Muscle of arm (tissue), 12 donors: ENCODE measurements around the gene ARHGAP40. TPM values are rescaled to one million over a fixed set of nuclear protein-coding genes. Genes with fewer than 3 reads are reported as not detected.

Experiments used
- DNase-seq: peaks from one replicate; pipeline ENCODE4 v3.0.0-alpha.2; 2013
- polyA plus RNA-seq, 12 donors: library from polyadenylated mRNA; unstranded; fragments of 120-200 nt; gene quantifications; one replicate each; pipeline ENCODE4 v1.2.1, GENCODE V29; 2013; ENCODE audit not compliant: insufficient read length in 12 of 12

Gene ARHGAP40
- polyA plus RNA-seq, 12 donors = 0.32 to 1.9 (median 0.52) TPM; not detected in 9

DNA sequence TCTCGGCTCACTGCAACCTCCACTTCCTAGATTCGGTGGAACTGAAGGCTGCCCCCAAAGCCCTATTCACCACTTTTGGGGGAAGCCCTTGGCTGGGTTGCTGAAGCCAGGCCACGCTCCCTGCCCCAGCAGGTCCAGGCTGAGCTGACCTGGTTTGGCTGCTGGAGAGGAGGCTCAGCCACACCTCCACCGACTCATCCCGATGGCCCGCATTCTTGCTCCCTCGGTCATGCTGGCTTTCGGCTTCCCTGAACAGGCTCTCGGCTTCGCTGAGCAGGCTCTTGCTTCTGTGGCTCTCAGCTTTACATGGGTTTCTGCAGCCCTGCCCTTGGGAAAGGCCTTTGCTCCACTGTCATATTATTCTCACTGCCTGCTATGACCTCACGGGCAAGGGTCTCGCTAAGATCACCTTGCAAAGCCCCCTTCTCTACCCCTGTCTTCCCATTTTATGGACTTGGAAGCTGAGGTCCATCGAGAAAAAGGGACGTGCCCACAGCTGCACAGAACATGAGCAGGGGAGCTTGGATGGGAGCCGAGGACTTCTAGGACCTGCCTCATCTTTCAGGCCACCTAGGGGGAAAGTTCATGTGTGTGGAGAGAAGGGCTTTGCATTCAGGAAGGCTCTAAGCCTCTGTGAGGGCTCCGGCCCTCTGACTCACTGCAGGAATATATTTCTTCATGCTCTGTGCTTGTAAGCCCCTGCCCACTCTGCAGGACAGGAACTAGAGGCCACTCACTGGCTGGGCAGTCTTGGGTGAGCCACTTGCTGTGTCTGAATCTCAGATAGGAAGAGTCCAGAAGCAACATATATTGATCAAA lies 15.6 kb downstream of the ARHGAP40 start:
- no peak for DNase-seq

DNA sequence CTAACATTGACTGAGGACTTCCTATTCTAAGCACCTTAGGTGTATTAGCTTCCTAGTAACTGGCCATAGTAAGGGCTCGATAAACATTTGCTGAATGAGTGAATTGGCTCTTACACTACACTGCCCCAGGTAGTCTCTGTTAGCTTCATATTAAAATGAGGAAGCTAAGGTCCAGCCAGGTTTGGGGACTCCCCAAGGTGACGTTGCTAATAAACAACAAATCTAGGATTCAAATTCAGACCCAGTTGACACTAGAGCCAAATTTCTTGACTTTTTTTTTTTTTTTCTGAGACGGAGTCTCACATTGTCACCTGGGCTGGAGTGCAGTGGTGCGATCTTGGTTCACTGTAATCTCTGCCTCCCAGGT lies 16.2 kb downstream of the ARHGAP40 start:
- no peak for DNase-seq

DNA sequence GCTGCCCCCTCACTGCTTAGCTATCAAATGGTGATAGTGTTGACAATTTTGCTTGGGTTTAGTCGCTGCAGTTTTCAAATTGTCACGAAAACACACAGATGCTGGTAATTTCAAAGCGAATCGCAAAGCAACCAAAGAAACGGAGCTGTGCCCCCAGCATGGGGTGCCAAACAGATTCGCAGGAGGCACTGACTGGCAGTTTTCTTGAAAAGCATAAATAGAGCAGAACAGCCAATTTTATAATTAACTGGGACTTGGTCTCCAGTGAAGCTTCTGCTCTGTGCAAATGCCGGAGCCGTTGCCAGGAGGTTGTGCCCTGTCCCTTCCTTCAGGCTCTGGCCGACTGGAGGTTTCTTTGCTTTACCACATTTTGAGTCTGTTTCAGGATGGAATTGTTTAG lies 18.8 kb downstream of the ARHGAP40 start:
- no peak for DNase-seq

DNA sequence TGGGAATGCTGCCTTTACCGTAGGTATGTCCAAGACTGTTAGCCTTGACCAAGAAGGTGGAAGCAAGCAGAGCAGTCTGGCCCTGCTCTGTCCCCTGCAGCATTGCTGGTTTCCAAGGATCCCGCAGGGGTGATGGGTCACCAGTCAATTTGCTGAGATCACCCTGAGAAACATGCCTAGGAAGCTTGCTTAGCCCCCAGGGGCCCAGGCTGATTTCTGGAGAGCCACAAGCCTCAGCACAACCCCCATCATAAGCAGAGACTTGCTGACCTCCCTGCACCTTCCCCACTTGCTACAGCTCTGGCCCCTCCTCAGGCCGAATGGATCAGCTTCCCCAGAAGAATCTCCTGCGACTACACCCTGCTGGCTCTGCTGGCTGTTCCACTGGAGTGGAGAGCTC lies 21.5 kb downstream of the ARHGAP40 start:
- no peak for DNase-seq

DNA sequence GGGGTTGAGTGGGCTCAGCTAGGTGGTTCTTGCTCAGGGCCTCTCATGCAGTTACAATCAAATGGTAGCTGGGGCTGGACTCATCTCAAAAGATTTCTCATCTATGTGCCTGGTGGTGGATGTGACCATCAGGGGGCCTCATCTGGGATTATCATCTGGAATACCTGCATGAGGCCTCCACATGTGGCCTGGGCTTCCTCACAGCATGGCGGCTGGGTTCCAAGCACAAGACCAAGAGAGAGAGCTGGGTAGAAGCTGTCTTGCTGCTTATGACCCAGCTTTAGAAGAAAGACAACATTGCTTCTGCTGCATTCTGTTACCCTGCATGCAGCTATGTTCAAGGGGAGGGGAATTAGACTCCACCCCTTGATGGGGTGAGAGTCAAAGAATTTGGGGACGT lies 22.5 kb downstream of the ARHGAP40 start:
- DNase-seq = no peak

DNA sequence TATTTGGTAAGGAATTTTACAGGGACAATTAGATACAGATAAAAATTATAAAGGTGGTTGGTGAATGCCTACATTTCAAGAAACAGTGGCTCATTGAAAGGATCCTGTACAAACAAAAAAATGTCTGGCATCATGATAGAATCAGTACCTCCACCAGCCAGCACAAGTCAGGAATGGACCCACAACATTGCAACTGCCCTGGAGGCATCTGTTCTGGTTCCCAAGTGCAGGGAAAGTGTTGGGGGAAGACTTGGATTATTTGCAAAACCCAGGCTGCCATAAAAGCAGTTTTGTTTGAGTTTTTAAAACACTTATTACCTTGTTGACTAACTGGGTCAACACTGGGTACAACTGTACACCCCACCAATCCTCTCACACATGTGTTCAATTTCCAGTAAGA lies 24.3 kb downstream of the ARHGAP40 start:
- no peak for DNase-seq

DNA sequence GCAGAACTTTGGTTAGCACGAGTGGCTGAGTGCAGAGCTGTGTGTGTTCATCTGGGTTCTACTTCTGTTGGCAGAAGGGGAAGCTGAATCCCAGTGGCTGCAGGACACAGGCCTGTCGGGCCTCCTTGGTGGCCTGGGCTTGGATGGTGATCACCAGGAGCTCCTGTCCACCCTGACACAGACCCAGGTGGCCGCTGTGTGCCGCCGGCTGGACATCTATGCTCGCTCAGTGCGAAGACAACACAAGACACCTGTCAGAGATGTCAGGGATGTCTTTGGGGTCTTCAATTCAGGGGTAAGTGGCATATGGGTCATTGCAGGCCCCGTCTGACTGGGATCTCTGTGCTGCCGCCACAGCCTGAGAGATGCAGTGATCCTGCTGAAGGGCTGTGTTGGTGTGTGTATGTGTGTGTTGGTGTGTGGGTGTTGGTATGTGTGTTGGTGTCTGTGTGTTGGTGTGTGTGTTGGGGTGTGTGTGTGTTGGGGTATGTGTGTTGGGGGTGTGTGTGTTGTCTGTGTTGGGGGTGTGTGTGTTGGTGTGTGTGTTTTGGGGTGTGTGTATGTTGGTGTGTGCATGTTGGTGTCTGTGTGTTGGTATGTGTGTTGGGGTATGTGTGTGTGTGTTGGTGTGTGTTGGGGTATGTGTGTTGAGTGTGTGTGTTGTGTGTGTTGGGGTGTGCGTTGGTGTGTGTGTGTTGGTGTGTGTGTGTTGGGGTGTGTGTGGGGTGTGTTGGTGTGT lies 25.5 kb downstream of the ARHGAP40 start:
- DNase-seq = no peak

DNA sequence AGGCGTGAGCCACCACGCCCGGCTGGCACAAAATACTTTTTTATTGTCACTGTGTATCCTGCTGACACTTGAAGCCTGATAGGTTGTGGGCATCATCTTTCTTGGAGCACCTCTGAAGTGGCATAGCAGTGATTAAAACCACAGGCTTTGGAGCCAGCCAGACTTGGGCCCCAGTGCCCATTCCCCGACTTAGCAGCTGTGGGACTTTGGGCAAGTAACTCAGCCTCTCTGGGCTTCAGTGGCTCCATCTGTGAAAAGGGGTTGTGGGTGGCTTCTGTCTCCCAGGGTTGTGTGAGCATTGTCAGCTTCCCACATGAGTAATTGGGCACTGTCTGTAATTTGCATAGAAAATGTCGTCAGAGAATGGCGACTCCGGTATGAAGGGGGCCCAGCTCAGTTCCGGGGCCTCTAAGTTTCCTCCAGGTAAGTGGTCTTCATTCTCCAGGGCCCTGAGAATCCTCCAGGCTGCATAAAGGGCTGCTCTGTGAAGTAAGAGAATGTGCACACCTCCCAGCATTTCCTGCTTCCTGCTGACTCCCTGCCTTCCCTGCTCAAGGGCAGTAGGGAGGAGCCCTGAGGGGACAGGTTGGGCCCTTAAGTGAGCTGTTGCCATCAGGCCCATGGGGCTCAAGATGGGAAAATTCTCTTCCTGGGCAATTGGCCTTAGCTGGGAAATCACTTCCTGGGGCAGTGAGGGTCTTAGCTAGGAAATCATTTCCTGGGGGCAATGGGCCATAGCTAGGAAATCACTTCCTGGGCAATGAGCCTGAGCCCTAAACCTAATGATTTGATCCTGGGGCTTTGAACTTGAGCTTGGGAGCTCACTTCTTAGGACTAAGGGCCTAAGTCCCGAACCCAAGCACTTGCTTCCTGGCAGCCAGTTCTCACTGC lies 27.2 kb downstream of the ARHGAP40 start:
- DNase-seq = no peak

DNA sequence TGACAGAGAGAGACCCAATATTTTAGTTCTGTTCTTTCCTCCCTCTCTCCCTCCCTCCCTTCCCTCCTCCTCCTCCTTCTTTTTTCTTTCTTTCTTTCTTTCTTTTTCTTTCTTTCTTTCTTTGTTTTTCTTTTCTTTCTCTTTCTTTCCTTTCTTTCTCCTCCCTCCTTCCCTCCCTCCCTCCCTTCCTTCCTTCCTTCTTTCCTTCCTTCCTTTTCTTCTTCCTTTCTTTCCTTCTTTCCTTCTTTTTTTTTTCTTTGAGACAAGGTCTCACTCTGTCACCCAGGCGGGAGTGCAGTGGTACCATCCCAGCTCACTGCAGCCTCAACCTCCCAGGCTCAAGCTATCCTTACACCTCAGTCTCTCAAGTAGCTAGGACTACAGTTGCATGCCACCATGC lies 28.4 kb downstream of the ARHGAP40 start:
- DNase-seq = no peak

DNA sequence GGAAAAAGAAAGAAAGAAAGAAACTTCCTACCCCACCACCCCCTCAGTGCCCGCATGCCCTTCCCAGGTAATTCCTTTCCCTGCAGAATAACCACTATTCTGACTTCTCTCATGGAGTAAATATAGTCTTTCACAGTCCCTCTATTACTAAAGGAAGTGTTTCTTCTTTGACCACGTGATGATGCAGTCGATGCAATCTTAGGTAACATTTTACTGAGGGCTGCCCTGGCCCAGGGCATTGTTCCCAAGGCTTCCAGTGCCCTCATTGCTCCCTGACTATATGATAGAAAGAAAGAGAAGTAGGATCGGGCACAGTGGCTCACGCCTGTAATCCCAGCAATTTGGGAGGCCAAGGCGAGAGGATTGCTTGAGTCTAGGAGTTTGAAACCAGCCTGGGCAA lies 29.1 kb downstream of the ARHGAP40 start:
- DNase-seq = no peak

DNA sequence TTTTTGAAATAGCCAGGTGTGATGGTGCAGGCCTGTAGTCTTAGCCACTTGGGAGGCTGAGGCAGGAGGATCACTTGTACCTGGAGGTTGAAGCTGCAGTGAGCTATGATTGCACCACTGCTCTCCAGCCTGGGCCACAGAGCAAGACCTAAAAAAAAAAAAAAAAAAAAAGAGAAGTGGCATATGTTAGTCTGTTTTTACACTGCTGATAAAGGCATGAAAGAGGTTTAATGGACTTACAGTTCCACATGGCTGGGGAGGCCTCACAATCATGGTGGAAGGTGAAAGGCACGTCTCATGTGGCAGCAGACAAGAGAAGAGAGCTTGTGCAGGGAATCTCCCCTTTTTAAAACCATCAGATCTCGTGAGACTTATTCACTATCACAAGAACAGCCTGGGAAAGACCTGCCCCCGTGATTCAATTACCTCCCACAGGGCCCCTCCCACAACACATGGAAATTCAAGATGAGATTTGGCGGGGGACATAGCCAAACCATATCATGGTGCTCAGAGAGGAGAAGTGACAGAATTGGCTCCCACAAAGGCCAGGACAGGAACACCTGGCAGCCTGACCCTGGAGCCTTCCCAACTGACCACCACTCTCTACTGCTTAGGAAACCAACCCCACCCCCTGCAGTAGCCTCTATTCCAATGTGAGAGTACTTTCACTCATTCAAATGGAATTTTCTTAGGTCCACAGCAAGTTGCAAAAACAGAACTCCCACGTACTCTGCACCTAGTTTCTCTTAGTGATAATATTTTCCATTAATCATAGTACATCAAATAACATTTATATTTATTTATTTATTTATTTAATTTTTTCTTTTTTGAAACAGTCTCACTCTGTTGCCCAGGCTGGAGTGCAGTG lies 29.8 kb downstream of the ARHGAP40 start:
- DNase-seq = no peak

DNA sequence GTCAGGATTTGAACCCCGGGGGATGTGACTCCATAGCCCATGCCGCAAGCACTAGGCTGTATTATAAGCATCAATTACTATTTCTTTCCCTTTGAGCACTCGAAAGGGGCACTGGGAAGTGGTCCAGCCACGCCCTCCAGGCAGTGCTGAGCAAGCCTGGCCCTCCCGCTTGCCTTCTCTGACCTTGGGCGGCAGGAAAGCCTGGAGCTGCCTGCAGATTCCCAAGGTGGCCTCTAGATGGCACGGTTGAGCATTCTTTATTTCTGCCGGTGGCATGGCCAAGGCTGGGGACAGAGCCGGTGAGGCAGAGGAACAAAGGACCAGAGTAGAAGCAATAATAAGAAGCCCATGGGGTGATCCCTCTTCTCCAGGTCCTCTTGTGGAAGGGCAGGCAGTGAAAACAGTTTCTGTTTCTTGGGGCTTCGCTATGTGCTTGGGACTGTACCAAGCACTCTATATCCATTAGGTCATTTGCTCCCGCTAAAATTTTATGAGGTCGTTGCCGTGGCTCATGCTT lies 32.0 kb downstream of the ARHGAP40 start:
- DNase-seq = peak; percentile 17

DNA sequence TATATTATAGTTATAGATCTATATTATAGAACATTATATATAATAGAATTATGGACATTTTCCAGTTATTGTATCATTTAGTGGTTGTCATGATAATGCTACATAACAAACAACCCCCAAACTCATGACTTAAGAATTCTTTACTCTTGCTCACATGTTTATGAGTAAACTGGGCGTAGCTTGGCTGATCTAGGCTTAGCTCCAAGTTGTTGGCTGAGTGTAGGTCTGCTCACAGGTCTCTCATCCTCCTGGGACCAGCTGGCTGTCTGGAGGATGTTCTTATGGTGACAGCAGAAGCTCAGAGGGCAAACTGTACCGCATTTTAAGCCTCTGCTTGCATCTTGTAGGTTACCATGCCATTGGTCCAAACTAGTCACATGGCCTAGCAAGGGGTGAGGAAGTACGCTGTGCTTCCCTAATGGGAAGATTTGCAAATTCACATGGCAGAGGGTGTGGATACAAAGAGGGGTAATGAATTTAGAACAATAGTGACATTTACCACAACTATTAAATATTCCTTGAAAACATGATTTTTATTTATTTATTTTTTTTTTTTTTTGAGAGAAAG lies 34.2 kb downstream of the ARHGAP40 start:
- no peak for DNase-seq

DNA sequence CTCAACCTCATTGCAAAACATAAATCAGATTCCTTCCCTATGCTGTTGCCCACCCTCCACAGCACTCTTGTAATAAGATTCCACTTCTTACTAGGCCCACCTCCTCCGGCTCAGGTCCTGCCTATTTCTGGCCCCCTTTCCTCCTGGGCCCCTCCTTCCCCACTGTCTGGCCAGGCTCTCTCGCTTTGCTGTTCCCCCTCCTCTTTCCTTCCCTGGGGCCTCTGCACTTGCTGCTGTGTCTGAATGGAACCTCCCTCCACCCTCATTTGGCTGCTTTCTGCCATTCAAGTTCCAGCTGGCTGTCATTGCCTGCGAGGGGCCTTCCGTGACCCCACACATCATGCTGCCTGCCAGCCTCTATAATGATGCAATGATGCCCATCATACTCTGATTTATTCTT lies 38.9 kb downstream of the ARHGAP40 start:
- DNase-seq = peak; percentile 7

DNA sequence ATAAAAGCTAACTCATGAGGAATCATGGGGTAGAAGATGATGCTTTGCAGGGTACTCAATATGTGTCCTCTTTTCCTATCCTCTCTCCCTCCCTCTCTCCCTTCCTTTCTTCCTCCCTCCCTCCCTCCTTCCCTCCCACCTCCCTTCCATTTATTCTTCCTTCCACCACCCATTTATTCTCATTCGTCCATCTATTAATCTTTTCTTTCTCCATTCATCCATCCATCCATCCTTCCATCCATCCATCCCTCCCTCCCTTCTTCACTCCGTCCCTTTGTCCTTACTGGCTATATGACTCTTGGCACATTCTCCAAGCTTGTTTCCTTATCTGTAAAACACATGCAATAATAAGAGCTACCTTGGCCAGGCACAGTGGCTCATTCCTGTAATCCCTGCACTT lies 40.9 kb downstream of the ARHGAP40 start:
- no peak for DNase-seq

DNA sequence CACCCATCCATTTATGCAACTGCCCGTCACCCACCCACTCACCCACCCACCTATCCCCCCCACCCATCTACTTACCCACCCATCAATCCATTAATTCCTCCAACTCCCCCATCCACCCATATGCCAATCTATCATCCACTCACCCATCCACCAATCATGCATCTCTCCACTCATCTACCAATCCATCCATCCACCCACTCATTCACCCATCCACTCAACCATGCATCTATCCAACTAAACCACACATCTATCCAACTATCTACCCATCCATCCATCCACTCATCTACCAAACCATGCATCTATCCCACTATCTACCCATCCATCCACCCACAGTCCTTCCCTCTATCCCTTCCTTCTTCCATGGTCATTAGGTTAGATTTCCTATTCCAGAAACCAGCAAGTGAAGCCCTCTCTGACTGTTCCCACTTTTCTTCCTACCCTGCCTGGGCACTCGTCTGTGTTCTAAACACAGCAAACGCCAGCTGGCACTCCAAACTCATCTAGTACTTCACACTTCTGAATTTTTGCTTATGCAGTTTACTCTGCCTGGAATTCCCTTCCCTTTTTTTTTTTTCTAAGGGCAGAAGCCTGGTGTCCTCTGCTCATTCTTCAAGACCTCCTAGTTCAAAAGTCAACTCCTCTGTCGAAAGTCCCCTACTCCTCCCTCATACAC lies 43.1 kb downstream of the ARHGAP40 start:
- no peak for DNase-seq

DNA sequence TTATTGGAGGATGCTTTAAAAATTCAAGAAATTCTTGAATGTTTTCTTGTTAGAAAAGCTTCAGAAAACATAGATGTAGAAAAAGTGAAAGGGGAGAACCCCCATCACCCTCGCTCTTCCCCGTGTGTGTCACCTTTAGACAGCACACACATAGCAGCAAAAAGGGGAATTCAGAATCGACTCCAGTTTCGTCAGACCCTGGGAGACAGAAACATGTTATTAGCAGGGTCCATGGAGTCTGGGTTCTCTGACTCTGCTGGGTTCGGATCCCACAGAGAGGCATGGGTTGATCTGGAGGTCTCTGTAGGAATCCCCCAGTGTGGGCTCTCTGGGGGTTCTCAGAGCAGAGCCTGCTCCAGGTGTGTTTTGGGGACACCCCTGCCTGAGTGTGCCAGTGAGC lies 43.7 kb downstream of the ARHGAP40 start:
- DNase-seq = no peak

DNA sequence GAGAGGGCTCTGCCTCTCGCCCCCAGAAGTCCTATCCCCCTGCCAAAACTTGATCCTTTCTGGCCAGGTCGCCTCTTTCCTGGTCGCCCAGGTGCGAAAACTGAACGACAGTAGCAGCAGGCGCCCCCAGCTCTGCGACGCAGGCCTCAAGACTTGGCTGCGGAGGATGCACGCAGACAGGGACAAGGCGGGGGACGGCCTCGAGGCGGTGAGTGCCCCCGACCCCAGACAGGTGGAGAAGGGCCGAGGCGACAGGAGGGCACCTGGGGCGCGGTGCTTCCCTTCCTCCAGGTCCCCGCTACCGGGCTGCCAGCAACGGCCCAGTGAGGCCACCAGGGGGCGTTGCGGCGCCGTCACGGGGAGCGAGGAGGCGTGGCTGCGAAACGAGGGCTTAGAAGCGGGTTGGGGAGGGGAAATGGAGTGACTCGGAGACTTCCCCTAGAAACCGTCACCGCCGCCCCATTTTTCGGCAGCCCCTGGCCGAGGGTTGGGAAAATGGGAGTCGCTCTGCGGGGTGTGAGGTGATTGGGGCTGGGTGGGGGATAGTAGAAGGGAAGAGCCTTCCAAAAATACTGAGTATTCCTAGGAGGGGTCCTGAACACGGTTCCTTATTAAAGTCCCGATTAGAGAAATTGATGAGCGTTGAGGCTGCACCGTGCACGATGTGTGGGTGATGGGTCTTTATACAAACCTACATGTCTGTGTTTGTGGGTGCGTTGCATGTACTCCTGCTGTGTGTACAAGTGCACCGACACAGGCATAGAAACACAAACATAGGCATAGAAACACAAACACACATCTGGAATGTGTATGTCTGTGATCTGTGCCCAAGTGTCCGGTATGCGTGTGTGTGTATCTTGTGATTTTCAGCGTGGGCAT lies 44.6 kb downstream of the ARHGAP40 start:
- DNase-seq = peak; percentile 73

DNA sequence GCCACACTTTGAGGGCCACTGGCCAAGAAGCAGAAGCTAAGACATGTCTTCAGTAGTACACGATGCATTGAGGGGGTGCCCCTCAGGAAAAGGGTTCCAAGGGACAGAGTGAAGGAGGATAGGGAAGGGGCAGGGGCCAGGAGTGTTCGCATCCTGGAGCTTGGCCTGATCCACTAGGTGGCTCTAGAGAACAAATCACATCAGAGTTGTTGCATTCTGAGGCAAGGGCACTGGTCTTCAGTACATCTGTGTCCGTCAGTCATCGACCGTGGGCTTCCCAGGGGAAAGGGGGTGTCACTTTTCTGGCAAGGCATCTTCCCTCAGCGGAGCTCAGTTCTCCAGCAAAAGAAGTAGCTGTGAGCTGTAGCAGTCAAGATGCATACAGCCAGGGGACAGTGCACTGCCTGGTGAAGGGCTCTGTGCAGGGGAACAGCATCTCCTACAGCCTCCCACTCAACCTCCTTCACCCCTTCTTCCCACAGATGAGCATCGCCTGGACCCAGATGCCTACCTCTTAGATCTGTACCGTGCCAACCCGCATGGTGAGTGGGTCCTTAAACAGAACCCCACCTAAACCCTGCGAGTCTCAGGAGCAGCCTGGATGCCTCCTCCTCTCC lies 47.8 kb downstream of the ARHGAP40 start:
- DNase-seq = peak; percentile 26
